HUDEP-2 (cell line): Measurements from ENCODE around the gene PIK3C2A.
"Not testable (repeated sequence)": the region's sequence is repeated elsewhere in the genome, so short reads cannot be mapped to it uniquely, and the experiment has no call there.

Source experiments
- DNase-seq, 76 experiments: peaks; one replicate each; lab custom pipeline; 2025; ENCODE audit not compliant: unreplicated experiment in 76 of 76; lab: John Stamatoyannopoulos, UW

PIK3C2A gene

GRCh38 chr11:17207317-17208256, at the start of gene PIK3C2A:
PIK3C2A (minus strand) TSS chr11:17207986; CDS start chr11:17169741, 38,245 bp downstream.
- peak in 74 of 76 experiments; percentile 48 to 95 (median 86) for DNase-seq

GRCh38 chr11:17257196-17257595, 49.4 kb upstream of the PIK3C2A start:
- no peak for DNase-seq

GRCh38 chr11:17256512-17256911, 48.7 kb upstream of the PIK3C2A start:
- DNase-seq = no peak

- no peak for DNase-seq
Measured at GRCh38 chr11:17252704-17253103, 44.9 kb upstream of the PIK3C2A start.

- no peak for DNase-seq
Measured at GRCh38 chr11:17250561-17251350, 43.0 kb upstream of the PIK3C2A start.

GRCh38 chr11:17244046-17244445, 36.3 kb upstream of the PIK3C2A start:
- DNase-seq = no peak

GRCh38 chr11:17242954-17243353, 35.2 kb upstream of the PIK3C2A start:
- not testable (repeated sequence) for DNase-seq

- no peak for DNase-seq
Measured at GRCh38 chr11:17240780-17241179, 33.0 kb upstream of the PIK3C2A start.

- not testable (repeated sequence) for DNase-seq
Measured at GRCh38 chr11:17239927-17240326, 32.1 kb upstream of the PIK3C2A start.

- no peak for DNase-seq
Measured at GRCh38 chr11:17238377-17238776, 30.6 kb upstream of the PIK3C2A start.

- DNase-seq = no peak
Measured at GRCh38 chr11:17233101-17233500, 25.3 kb upstream of the PIK3C2A start.

GRCh38 chr11:17230867-17231851, 23.4 kb upstream of the PIK3C2A start:
- DNase-seq = no peak

- no peak for DNase-seq
Measured at GRCh38 chr11:17229481-17230152, 21.8 kb upstream of the PIK3C2A start.

GRCh38 chr11:17228186-17228925, 20.6 kb upstream of the PIK3C2A start:
- not testable (repeated sequence) for DNase-seq

- no peak for DNase-seq
Measured at GRCh38 chr11:17224727-17225126, 16.9 kb upstream of the PIK3C2A start.

- no peak for DNase-seq
Measured at GRCh38 chr11:17221968-17222367, 14.2 kb upstream of the PIK3C2A start.

- no peak for DNase-seq
Measured at GRCh38 chr11:17219016-17219415, 11.2 kb upstream of the PIK3C2A start.

GRCh38 chr11:17218403-17218802, 10.6 kb upstream of the PIK3C2A start:
- no peak for DNase-seq

- DNase-seq = no peak
Measured at GRCh38 chr11:17217401-17217800, 9.6 kb upstream of the PIK3C2A start.
